ENCODE measurements around the gene KLHL29. TPM values are rescaled to one million over a fixed set of nuclear protein-coding genes. Genes with fewer than 3 reads are reported as not detected.

KLHL29 gene
- total RNA-seq, 1 donor from 2014 or later: 17.5 TPM

GRCh38 chr2:23551875-23552274 is 166.9 kb downstream of the KLHL29 start:
- no peak for DNase-seq (ENCODE audit: low spot score)
- Mint-ChIP-seq H3K4me3 (ENCODE audit: unreplicated experiment) (no peak overlapping the region), H3K27me3 (ENCODE audit: unreplicated experiment) (peaks cover 7% of the 10 kb centered on the region), H3K27ac (ENCODE audit: unreplicated experiment) (no peak overlapping the region), H3K9me3 (ENCODE audit: unreplicated experiment) (no peaks in the 10 kb centered on the region), H3K4me1 (ENCODE audit: unreplicated experiment) (peaks cover 8% of the 10 kb centered on the region), H3K36me3 (ENCODE audit: low read depth, unreplicated experiment) (no peaks in the 10 kb centered on the region)
- TF ChIP-seq CTCF (IDR thresholded peaks at IDR 0.05; ENCODE audit: unreplicated experiment): no peak

- H3K27me3 Mint-ChIP-seq (ENCODE audit: unreplicated experiment): peaks cover 3% of the 10 kb centered on the region
- H3K4me1 Mint-ChIP-seq (ENCODE audit: unreplicated experiment): peaks cover 8% of the 10 kb centered on the region
- H3K36me3 Mint-ChIP-seq (ENCODE audit: low read depth, unreplicated experiment): no peaks in the 10 kb centered on the region
- TF ChIP-seq CTCF (IDR thresholded peaks at IDR 0.05; ENCODE audit: unreplicated experiment): no peak
- DNase-seq (ENCODE audit: low spot score): no peak
- no peaks in the 10 kb centered on the region for H3K9me3 Mint-ChIP-seq (ENCODE audit: unreplicated experiment)
- H3K4me3 Mint-ChIP-seq (ENCODE audit: unreplicated experiment): no peak overlapping the region
- no peak overlapping the region for H3K27ac Mint-ChIP-seq (ENCODE audit: unreplicated experiment)
Observed at GRCh38 chr2:23553561-23553960, 168.6 kb downstream of the KLHL29 start.

- TF ChIP-seq CTCF (IDR thresholded peaks at IDR 0.05; ENCODE audit: unreplicated experiment): no peak
- Mint-ChIP-seq H3K36me3 (ENCODE audit: low read depth, unreplicated experiment) (no peaks in the 10 kb centered on the region), H3K4me3 (ENCODE audit: unreplicated experiment) (no peak overlapping the region), H3K27ac (ENCODE audit: unreplicated experiment) (no peak overlapping the region), H3K27me3 (ENCODE audit: unreplicated experiment) (peaks cover 2% of the 10 kb centered on the region), H3K4me1 (ENCODE audit: unreplicated experiment) (peaks cover 8% of the 10 kb centered on the region), H3K9me3 (ENCODE audit: unreplicated experiment) (no peaks in the 10 kb centered on the region)
- DNase-seq (ENCODE audit: low spot score): no peak
Observed at GRCh38 chr2:23554054-23554697, 169.2 kb downstream of the KLHL29 start.

GRCh38 chr2:23555944-23556343 is 171.0 kb downstream of the KLHL29 start:
- Mint-ChIP-seq H3K4me1 (ENCODE audit: unreplicated experiment) (no peaks in the 10 kb centered on the region), H3K9me3 (ENCODE audit: unreplicated experiment) (no peaks in the 10 kb centered on the region), H3K4me3 (ENCODE audit: unreplicated experiment) (no peak overlapping the region), H3K27ac (ENCODE audit: unreplicated experiment) (no peak overlapping the region), H3K27me3 (ENCODE audit: unreplicated experiment) (no peaks in the 10 kb centered on the region), H3K36me3 (ENCODE audit: low read depth, unreplicated experiment) (no peaks in the 10 kb centered on the region)
- no peak for TF ChIP-seq CTCF (IDR thresholded peaks at IDR 0.05; ENCODE audit: unreplicated experiment)
- no peak for DNase-seq (ENCODE audit: low spot score)

- H3K9me3 Mint-ChIP-seq (ENCODE audit: unreplicated experiment): no peaks in the 10 kb centered on the region
- no peak overlapping the region for H3K4me3 Mint-ChIP-seq (ENCODE audit: unreplicated experiment)
- H3K27me3 Mint-ChIP-seq (ENCODE audit: unreplicated experiment): no peaks in the 10 kb centered on the region
- H3K27ac Mint-ChIP-seq (ENCODE audit: unreplicated experiment): no peak overlapping the region
- TF ChIP-seq CTCF (IDR thresholded peaks at IDR 0.05; ENCODE audit: unreplicated experiment): no peak
- H3K36me3 Mint-ChIP-seq (ENCODE audit: low read depth, unreplicated experiment): no peaks in the 10 kb centered on the region
- DNase-seq (ENCODE audit: low spot score): no peak
- no peaks in the 10 kb centered on the region for H3K4me1 Mint-ChIP-seq (ENCODE audit: unreplicated experiment)
Observed at GRCh38 chr2:23556929-23557328, 171.9 kb downstream of the KLHL29 start.

Measured in endothelial cell (in vitro differentiated cells).